HepG2 (cell line): ENCODE results near the gene SAMD4A. TPM values are rescaled to one million over a fixed set of nuclear protein-coding genes. Genes with fewer than 3 reads are reported as not detected.

Experiments
- ATAC-seq: fragments of 200-7000 bp; cut with Tn5 transposase; 3 replicates; pipeline ENCODE4 v1.9.1; 2020; ENCODE audit warnings: mild to moderate bottlenecking, moderate library complexity
- BruUV-seq: library from RNA; stranded (reverse); fragments of 400-500 nt; replicated peaks from 2 replicates; lab custom pipeline; 2021; lab: Mats Ljungman, UMichigan
- CTCF ChIA-PET: fragments of 300-600 bp; formaldehyde crosslinking; extraction: SDS; loops from one replicate; lab custom pipeline; 2021; ENCODE audit warnings: low total read pairs, inconsistent platforms, low intra/inter-chr PET ratio; lab: Yijun Ruan, JAX
- POLR2A ChIA-PET: fragments of 350-600 bp; sonication (Branson Sonifier 250); formaldehyde crosslinking; loops from one replicate; lab custom pipeline; 2020; ENCODE audit warnings: antibody characterized with exemption, inconsistent platforms; lab: Yijun Ruan, JAX
- DNase-seq: peaks from one replicate; pipeline ENCODE4 v3.0.0-alpha.2; 2015; ENCODE audit warnings: low spot score
- FAIRE-seq: peaks from 3 replicates; lab custom pipeline; 2011; peaks lifted over from hg19 to GRCh38; lab: Jason Lieb, UNC
- H2AFZ ChIP-seq: one replicate; pipeline ENCODE4 v1.6.1; 2011; ENCODE audit warnings: low read length, inconsistent platforms
- H3K27ac ChIP-seq: fragments of 300-600 bp; 3 replicates; pipeline ENCODE4 v1.8.0; 2011; ENCODE audit warnings: mixed run types, mild to moderate bottlenecking, mixed read lengths, low read length, inconsistent platforms; ENCODE audit not compliant: insufficient read depth; ENCODE audit errors: extremely low read length
- H3K27me3 ChIP-seq, 2 experiments: fragments of 200-600 bp in 1 of 2; 2 replicates in 1 of 2; 3 replicates in 1 of 2; pipeline versions ENCODE4 v1.6.0 to v1.8.0; 2011; ENCODE audit warnings: low read length in 2 of 2, mild to moderate bottlenecking in 2 of 2, moderate library complexity in 2 of 2, inconsistent platforms in 1 of 2; ENCODE audit not compliant: insufficient read depth in 2 of 2, control insufficient read depth in 1 of 2
- H3K36me3 ChIP-seq, 2 experiments: fragments of 200-600 bp in 1 of 2; replicated peaks in 1 of 2; 2 replicates in 1 of 2; 3 replicates in 1 of 2; pipeline versions ENCODE4 v1.5.1 to v1.8.0; 2011; ENCODE audit warnings: low read length in 2 of 2, inconsistent platforms in 1 of 2; ENCODE audit not compliant: insufficient read depth in 2 of 2, control insufficient read depth in 1 of 2
- H3K4me1 ChIP-seq: 2 replicates; pipeline ENCODE4 v1.5.1; 2012; ENCODE audit warnings: low read length, inconsistent platforms; ENCODE audit not compliant: insufficient read depth
- H3K4me2 ChIP-seq: 2 replicates; pipeline ENCODE4 v1.6.0; 2011; ENCODE audit warnings: low read depth, low read length, inconsistent platforms
- H3K4me3 ChIP-seq, 3 experiments: fragments of 200-600 bp in 1 of 3; sonication (generic), shearing (Covaris generic) in 1 of 3; replicated peaks in 1 of 3; 2 replicates each; pipeline ENCODE4 v1.5.1; 2011 to 2016; ENCODE audit warnings: low read length in 3 of 3, inconsistent platforms in 2 of 3, low read depth in 2 of 3, mild to moderate bottlenecking in 2 of 3, control low read depth in 1 of 3, mixed read lengths in 1 of 3; ENCODE audit not compliant: insufficient read depth in 1 of 3
- H3K79me2 ChIP-seq: one replicate; pipeline ENCODE4 v1.6.1; 2011; ENCODE audit warnings: low read length, inconsistent platforms; ENCODE audit not compliant: insufficient read depth
- H3K9ac ChIP-seq: 2 replicates; pipeline ENCODE4 v1.6.0; 2011; ENCODE audit warnings: mild to moderate bottlenecking, low read depth, low read length, inconsistent platforms; ENCODE audit not compliant: insufficient read depth
- H3K9me3 ChIP-seq: 2 replicates; pipeline ENCODE4 v1.5.1; 2012; ENCODE audit warnings: mild to moderate bottlenecking, low read length
- H4K20me1 ChIP-seq: 2 replicates; pipeline ENCODE4 v1.6.0; 2011; ENCODE audit warnings: inconsistent platforms, mild to moderate bottlenecking, low read length, moderate library complexity; ENCODE audit not compliant: insufficient read depth
- GTF3A ChIP-seq: sonication (generic); formaldehyde crosslinking; conservative IDR thresholded peaks from 2 replicates; pipeline ENCODE4 v1.4.0; 2020; ENCODE audit warnings: mild to moderate bottlenecking, missing genetic modification reagents
- MAFK ChIP-seq, 2 experiments: IDR thresholded peaks in 1 of 2; conservative IDR thresholded peaks in 1 of 2; 2 replicates each; pipeline ENCODE4 v1.6.1; 2011; ENCODE audit warnings: improper control_type of control experiment in 2 of 2, low read length in 2 of 2
- RXRA ChIP-seq: sonication (generic); formaldehyde crosslinking; IDR thresholded peaks from 2 replicates; pipeline ENCODE4 v1.5.1; 2020; ENCODE audit warnings: missing genetic modification reagents
- ZNF256 ChIP-seq: sonication (generic); formaldehyde crosslinking; conservative IDR thresholded peaks from 2 replicates; pipeline ENCODE4 v1.4.0; 2020; ENCODE audit warnings: missing genetic modification reagents
- ZNF30 ChIP-seq: sonication (generic); formaldehyde crosslinking; IDR thresholded peaks from 2 replicates; pipeline ENCODE4 v1.5.0; 2020; ENCODE audit warnings: mild to moderate bottlenecking, missing genetic modification reagents
- ZNF543 ChIP-seq: sonication (generic); formaldehyde crosslinking; IDR thresholded peaks from 2 replicates; pipeline ENCODE4 v1.4.0; 2020; ENCODE audit warnings: mild to moderate bottlenecking, missing genetic modification reagents
- WGBS: methylation state at CpG from one replicate; pipeline ENCODE4 v1.1.6; 2017; ENCODE audit warnings: low lambda C conversion rate; 5-methylcytosine and 5-hydroxymethylcytosine counted together
- in situ Hi-C: cut with HindIII; loops from 2 replicates; pipeline ENCODE4 v1.10.0; 2017; ENCODE audit warnings: low pct_unique_long_range_greater_than_20kb; ENCODE audit not compliant: extremely low pct_ligation_motif_present
- intact Hi-C: fragments of 100-400 bp; cut with micrococcal nuclease; formaldehyde crosslinking; loops from one replicate; pipeline ENCODE4 v1.10.0; 2022; ENCODE audit not compliant: unreplicated experiment
- polyA plus RNA-seq, 8 experiments: library from polyadenylated mRNA; depleted of rRNA in 3 of 8; stranded (reverse) in 7 of 8; unstranded in 1 of 8; fragments of >200 nt; fragmentation: Illumina TruSeq in 4 of 8; extraction: Trizol in 4 of 8; gene quantifications; 2 replicates each; pipeline versions ENCODE4 v1.2.1 to v1.2.3, GENCODE V29; 2011 to 2016; ENCODE audit warnings: low read depth in 4 of 8, missing spikeins in 1 of 8, mixed read lengths in 1 of 8; ENCODE audit not compliant: insufficient read depth in 1 of 8
- total RNA-seq, 5 experiments: library from RNA; depleted of rRNA; stranded (reverse); fragments of >200 nt; fragmentation: Illumina TruSeq; extraction: Trizol; gene quantifications; 2 replicates each; pipeline ENCODE4 v1.2.3, GENCODE V29; 2016; ENCODE audit warnings: low read depth in 1 of 5
- TF ChIP-seq, protein P1 (sequence below): sonication (generic); formaldehyde crosslinking; IDR thresholded peaks from 2 replicates; pipeline ENCODE4 v1.4.0; 2020; ENCODE audit warnings: mild to moderate bottlenecking, missing genetic modification reagents

The SAMD4A gene
- total and polyA plus RNA-seq, 2 of the 13 experiments (the other 11 are each of a cell fraction or from before 2014, with no cell fraction given), result 11.8 to 13.0 TPM

GRCh38 chr14:54693761-54694160 lies 126.8 kb downstream of the SAMD4A start:
- in situ Hi-C loops (loop anchor here (5.0 kb wide), 1 partner anchor 126 kb away; the partner anchor contains the start of gene SAMD4A), intact Hi-C loops (loop anchor here (5.0 kb wide), 1 partner anchor 51 kb away; no protein-coding TSS in a partner anchor)
- no peak for TF ChIP-seq ZNF256
- no peak for TF ChIP-seq GTF3A (CRISPR knock-in tag)
- TF ChIP-seq ZNF30 (CRISPR knock-in tag), result no peak
- no peak for TF ChIP-seq ZNF543
- no peak for TF ChIP-seq RXRA
- H2AFZ ChIP-seq, result no peak overlapping the region
- 99% methylated on average over 4 of the region's 4 CpGs for WGBS
- no TSS peak for BruUV-seq
- no peak overlapping the region for H3K27ac ChIP-seq
- ChIA-PET CTCF (no interaction called here), POLR2A (no interaction called here)
- peaks cover 16% of the 10 kb centered on the region for H3K79me2 ChIP-seq
- no peak overlapping the region for H3K4me3 ChIP-seq
- FAIRE-seq (no peak), ATAC-seq (no peak), DNase-seq (no peak)
- peaks cover 3 to 6% of the 10 kb centered on the region in 2 experiments; a peak in 3 of 5 replicates for H3K36me3 ChIP-seq
- no peak overlapping the region for H3K9ac ChIP-seq
- no peak overlapping the region for H3K4me2 ChIP-seq
- peaks cover 18% of the 10 kb centered on the region; the same call in 1 of the 2 replicates for H3K4me1 ChIP-seq
- peaks cover 4% of the 10 kb centered on the region; the same call in 1 of the 2 replicates for H4K20me1 ChIP-seq
- H3K27me3 ChIP-seq, result no peaks in the 10 kb centered on the region; a peak in 1 of 5 replicates
- H3K9me3 ChIP-seq, result no peaks in the 10 kb centered on the region

DNA sequence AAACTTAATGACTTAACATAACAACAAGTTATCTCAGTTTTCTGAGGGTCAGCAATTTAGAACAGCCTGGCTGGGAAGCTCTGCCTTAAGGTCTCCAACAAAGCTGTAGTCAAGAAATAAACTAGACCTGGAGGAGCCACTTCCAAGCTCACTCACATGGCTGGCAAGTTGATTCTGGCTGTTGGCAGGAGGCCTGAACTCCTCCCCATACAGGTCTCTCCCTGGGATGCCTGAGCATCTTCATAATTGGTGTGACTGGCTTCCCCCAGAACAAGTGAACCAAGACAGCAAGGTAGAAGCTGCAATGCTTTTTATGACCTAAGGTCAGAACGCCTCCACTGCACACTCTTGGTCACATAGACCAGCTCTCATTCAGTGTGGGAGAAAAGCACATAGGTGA lies 128.3 kb downstream of the SAMD4A start:
- peaks cover 3 to 4% of the 10 kb centered on the region in 2 experiments; a peak in 2 of 5 replicates for H3K36me3 ChIP-seq
- peaks cover 15% of the 10 kb centered on the region for H3K79me2 ChIP-seq
- ATAC-seq (no peak), FAIRE-seq (no peak), DNase-seq (no peak)
- H3K4me2 ChIP-seq, result no peak overlapping the region
- intact Hi-C loops, result no loop called here
- ChIA-PET POLR2A (no interaction called here), CTCF (no interaction called here)
- no peaks in the 10 kb centered on the region; a peak in 1 of 5 replicates for H3K27me3 ChIP-seq
- peaks cover 7% of the 10 kb centered on the region; the same call in 1 of the 2 replicates for H4K20me1 ChIP-seq
- in situ Hi-C loops, result no loop called here
- H3K4me3 ChIP-seq, result no peak overlapping the region
- no TSS peak for BruUV-seq
- no peak overlapping the region for H3K27ac ChIP-seq
- no peak overlapping the region for H2AFZ ChIP-seq
- TF ChIP-seq, protein P1, sequence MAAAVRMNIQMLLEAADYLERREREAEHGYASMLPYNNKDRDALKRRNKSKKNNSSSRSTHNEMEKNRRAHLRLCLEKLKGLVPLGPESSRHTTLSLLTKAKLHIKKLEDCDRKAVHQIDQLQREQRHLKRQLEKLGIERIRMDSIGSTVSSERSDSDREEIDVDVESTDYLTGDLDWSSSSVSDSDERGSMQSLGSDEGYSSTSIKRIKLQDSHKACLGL (CRISPR knock-in tag), result no peak
- 0 out of 4 replicates have a peak, but pooled peaks of 1 of the 2 experiments have one; percentile 18 for TF ChIP-seq MAFK (conservative IDR thresholded peaks at IDR 0.05 in 1 of 2, IDR thresholded peaks at IDR 0.05 in 1 of 2; ENCODE audit: low read length in 2 of 2)
- H3K9me3 ChIP-seq, result no peaks in the 10 kb centered on the region
- H3K9ac ChIP-seq, result no peak overlapping the region
- WGBS, result 100% methylated on average over 1 of the region's 1 CpG
- H3K4me1 ChIP-seq, result peaks cover 19% of the 10 kb centered on the region; the same call in 1 of the 2 replicates
